Hepatocyte (in vitro differentiated cells): ENCODE measurements around the gene CLDN6.

Experiments
- CTCF ChIP-seq: fragments of 200-600 bp; sonication (generic); IDR thresholded peaks from 2 replicates; pipeline ENCODE4 v1.5.1; 2016; ENCODE audit warnings: antibody characterized with exemption, mild to moderate bottlenecking; ENCODE audit not compliant: poor library complexity
- EZH2 ChIP-seq: fragments of 200-600 bp; sonication (generic); IDR thresholded peaks from 2 replicates; pipeline ENCODE4 v1.6.1; 2016; ENCODE audit warnings: antibody characterized with exemption, mild to moderate bottlenecking, borderline replicate concordance
- EZH2phosphoT487 ChIP-seq: fragments of 200-600 bp; sonication (generic); IDR thresholded peaks from one replicate; pipeline ENCODE4 v1.6.1; 2018; ENCODE audit warnings: antibody characterized with exemption, mild to moderate bottlenecking, low read depth, moderate library complexity; ENCODE audit not compliant: unreplicated experiment, severe bottlenecking

GRCh38 chr16:2986623-2987188 lies 31.3 kb downstream of the CLDN6 start:
- TF ChIP-seq CTCF (no peak), EZH2 (no peak), EZH2phosphoT487 (no peak)
